ENCODE measurements around the gene CTCFL.

CTCFL gene

DNA sequence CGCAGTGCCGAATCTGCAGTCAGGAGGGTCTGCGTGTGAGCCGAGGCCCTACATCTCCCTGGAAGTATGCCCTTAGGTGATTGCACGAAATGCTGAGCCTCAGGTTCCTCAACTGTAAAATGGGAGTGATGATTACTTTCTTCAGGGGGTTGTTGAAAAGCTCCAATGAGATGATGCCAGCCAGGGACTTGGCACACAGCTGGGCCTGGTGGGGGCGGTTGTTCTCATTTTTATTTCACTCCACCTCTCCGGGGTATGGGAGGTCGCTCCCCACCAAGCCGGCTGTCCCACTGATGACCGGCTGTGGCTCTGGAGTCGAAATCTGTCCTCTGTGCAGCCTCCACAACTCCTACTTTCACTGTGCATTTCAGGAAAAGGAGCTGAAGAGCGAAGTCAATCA lies 44.0 kb upstream of the CTCFL start:
- H3K4me3 ChIP-seq (ENCODE audit: control insufficient read depth, low read depth, low read length): no peak overlapping the region
- TF ChIP-seq, protein P1, sequence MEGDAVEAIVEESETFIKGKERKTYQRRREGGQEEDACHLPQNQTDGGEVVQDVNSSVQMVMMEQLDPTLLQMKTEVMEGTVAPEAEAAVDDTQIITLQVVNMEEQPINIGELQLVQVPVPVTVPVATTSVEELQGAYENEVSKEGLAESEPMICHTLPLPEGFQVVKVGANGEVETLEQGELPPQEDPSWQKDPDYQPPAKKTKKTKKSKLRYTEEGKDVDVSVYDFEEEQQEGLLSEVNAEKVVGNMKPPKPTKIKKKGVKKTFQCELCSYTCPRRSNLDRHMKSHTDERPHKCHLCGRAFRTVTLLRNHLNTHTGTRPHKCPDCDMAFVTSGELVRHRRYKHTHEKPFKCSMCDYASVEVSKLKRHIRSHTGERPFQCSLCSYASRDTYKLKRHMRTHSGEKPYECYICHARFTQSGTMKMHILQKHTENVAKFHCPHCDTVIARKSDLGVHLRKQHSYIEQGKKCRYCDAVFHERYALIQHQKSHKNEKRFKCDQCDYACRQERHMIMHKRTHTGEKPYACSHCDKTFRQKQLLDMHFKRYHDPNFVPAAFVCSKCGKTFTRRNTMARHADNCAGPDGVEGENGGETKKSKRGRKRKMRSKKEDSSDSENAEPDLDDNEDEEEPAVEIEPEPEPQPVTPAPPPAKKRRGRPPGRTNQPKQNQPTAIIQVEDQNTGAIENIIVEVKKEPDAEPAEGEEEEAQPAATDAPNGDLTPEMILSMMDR (conservative IDR thresholded peaks at IDR 0.05; ENCODE audit: control insufficient read depth, insufficient read depth, low read depth, low read length): no peak
- no peak for DNase-seq (ENCODE audit: low read depth)

DNA sequence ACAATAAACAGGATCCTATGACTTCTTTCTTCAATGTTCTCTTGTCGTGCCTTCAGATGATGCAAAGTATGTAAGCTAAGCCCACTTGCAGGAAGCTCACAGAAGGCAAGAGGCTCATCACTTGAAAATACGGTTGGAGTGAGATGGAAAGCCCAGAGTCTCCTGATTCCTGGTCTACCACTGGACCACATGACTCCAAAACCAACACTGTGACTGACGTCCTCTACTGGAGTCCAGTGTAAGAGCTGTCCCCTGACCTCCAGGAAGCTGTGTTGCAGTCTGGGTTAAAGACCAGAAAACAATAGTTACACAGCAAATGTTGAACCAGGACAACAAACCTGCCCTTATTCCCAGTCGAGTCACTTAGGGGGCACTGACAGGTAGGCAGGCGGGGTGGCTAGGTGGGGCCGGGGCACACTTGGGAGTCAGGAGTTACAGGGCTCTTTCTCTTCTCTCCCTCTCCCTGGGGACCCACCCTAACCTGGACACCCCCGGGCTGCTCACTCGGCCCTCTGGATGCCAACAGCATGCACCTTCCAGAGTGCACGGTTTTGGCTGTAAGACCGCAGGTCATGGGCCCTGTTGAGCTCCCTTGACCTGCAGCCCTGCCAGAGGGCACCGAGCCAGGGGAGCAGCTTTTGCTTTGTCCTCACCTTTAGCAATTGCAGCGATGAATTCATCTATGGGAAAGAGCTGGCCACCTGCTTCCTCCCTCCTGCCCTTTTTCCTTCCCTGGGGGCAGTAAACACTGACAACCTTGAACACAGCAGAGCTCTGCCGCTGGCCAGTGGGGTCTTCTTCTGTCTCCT lies 43.4 kb upstream of the CTCFL start:
- DNase-seq (ENCODE audit: low read depth): no peak
- TF ChIP-seq, protein P1 (conservative IDR thresholded peaks at IDR 0.05; ENCODE audit: control insufficient read depth, insufficient read depth, low read depth, low read length): no peak
- no peak overlapping the region for H3K4me3 ChIP-seq (ENCODE audit: control insufficient read depth, low read depth, low read length)

DNA sequence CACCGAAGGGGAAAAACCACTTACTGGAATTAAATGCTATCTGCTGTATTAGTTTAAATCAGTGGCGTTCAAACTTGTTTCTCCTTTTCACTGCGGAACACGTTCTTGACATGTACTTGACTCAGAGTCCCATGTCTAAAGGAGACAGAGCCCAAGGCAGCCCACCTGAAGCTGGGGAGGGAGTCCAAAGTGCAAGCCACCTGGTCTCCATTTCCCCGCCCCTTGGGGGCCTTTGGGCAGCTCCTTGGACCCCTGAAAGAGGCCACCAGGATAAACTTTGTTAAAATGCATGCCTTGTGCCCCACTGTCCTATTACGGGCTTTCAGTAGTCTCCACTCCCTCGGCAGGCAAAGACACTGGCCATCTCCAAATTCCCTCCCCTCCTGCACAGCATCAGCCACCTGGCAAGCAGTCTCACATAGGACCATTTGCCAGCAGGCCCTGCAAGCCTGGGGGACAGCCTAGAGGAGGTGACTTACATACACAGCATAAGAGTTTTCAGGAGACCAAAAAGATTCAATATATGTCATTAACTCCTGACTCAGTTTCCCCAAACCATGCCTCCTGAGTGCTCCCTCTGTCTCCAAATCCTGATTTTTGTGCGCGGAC lies 42.6 kb upstream of the CTCFL start:
- no peak for DNase-seq (ENCODE audit: low read depth)
- TF ChIP-seq, protein P1 (conservative IDR thresholded peaks at IDR 0.05; ENCODE audit: control insufficient read depth, insufficient read depth, low read depth, low read length): no peak
- no peak overlapping the region for H3K4me3 ChIP-seq (ENCODE audit: control insufficient read depth, low read depth, low read length)

DNA sequence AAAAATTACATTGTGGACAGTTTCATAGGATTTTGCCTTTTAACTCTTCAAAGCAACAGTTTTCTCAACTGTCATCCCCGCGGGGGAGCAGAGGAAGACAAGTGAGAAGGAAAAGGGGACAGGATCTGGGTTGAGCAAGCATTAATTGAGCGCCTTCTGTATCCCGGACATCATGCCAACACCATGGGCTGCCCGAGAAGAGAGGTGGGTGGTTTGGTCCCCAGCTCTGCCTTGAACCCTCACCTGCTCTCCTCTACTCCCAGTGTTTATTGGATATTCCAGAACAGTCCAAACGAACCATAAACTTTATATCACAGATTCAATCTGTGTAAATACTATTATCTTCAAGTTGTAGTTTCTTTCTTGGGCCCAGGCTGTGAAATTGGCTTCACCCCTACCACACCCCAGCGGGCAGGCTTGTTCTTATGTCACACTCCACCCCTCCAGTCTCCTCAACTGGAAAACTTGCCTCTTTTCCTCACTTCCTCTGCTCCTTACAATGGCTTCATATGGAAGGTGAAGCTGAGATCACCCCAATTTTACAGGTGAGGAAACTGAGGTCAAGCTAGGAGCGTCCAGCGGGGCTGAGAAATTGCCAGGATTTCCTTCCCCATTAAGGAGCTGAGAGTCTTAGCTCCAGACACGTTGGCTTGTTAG lies 42.0 kb upstream of the CTCFL start:
- no peak overlapping the region for H3K4me3 ChIP-seq (ENCODE audit: control insufficient read depth, low read depth, low read length)
- TF ChIP-seq, protein P1 (conservative IDR thresholded peaks at IDR 0.05; ENCODE audit: control insufficient read depth, insufficient read depth, low read depth, low read length): no peak
- DNase-seq (ENCODE audit: low read depth): no peak

DNA sequence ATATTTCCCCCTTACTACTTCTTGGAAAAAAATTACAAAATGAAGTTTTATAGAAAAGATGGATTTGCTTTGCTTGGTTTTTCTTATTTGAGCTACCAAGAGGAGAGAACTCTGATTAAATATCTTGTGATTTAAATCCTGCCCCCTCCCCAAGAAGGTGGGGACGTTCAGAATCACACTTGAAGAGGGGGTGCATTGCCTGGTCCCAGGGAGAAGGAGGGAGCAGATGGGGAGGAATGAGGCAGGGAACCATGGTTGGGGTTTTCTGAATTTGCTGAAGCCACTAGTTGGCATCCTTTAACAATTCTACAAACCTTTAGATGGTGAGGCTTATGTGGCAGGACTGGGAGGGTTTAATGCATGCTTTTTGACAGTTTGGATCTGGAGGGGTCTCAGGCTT lies 41.5 kb upstream of the CTCFL start:
- TF ChIP-seq, protein P1 (conservative IDR thresholded peaks at IDR 0.05; ENCODE audit: control insufficient read depth, insufficient read depth, low read depth, low read length): no peak
- no peak overlapping the region for H3K4me3 ChIP-seq (ENCODE audit: control insufficient read depth, low read depth, low read length)
- DNase-seq (ENCODE audit: low read depth): no peak

DNA sequence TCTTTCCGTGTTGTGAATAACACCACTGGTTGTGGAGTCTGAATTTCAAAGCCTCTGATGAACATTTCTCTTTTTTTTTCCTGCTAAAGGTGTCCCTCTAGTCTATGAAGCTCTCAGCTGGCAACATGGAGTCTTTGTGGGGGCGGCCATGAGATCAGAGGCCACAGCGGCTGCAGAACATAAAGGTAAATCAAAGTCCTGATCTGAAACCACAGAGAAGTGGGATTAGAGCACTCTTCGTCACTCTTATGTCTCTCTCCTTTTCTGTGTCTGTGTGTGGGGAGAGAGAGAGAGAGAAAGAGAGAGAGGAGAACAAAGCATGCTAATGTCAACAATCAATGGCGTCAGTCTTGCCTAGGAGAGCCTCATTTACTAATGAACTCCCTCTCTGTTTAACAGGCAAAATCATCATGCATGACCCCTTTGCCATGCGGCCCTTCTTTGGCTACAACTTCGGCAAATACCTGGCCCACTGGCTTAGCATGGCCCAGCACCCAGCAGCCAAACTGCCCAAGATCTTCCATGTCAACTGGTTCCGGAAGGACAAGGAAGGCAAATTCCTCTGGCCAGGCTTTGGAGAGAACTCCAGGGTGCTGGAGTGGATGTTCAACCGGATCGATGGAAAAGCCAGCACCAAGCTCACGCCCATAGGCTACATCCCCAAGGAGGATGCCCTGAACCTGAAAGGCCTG lies 40.2 kb upstream of the CTCFL start:
- TF ChIP-seq, protein P1 (conservative IDR thresholded peaks at IDR 0.05; ENCODE audit: control insufficient read depth, insufficient read depth, low read depth, low read length): no peak
- DNase-seq (ENCODE audit: low read depth): no peak
- no peak overlapping the region for H3K4me3 ChIP-seq (ENCODE audit: control insufficient read depth, low read depth, low read length)
